Skeletal muscle tissue (tissue), 4 donors: ENCODE measurements around the gene RIPOR1. TPM values are rescaled to one million over a fixed set of nuclear protein-coding genes. Genes with fewer than 3 reads are reported as not detected.
"Not testable (repeated sequence)": the region's sequence is repeated elsewhere in the genome, so short reads cannot be mapped to it uniquely, and the experiment has no call there.

Source experiments
- H3K27ac ChIP-seq: one replicate; pipeline ENCODE4 v1.7.0; 2013; ENCODE audit warnings: mild to moderate bottlenecking, low read depth, low read length, inconsistent platforms
- H3K27me3 ChIP-seq, 3 donors: one replicate each; pipeline ENCODE4 v1.7.0; 2013; ENCODE audit warnings: low read length in 3 of 3; ENCODE audit not compliant: control insufficient read depth in 3 of 3, insufficient read depth in 3 of 3
- H3K36me3 ChIP-seq, 3 donors: one replicate each; pipeline ENCODE4 v1.7.0; 2013; ENCODE audit warnings: low read length in 3 of 3; ENCODE audit not compliant: control insufficient read depth in 3 of 3, insufficient read depth in 3 of 3
- H3K4me1 ChIP-seq, 3 donors: one replicate each; pipeline ENCODE4 v1.7.0; 2013; ENCODE audit warnings: low read length in 3 of 3, mild to moderate bottlenecking in 3 of 3; ENCODE audit not compliant: control insufficient read depth in 3 of 3, insufficient read depth in 3 of 3
- H3K4me3 ChIP-seq, 3 donors: one replicate each; pipeline ENCODE4 v1.7.0; 2013; ENCODE audit warnings: low read length in 3 of 3
- H3K9ac ChIP-seq, 3 donors: one replicate each; pipeline ENCODE4 v1.7.0; 2013; ENCODE audit warnings: low read length in 3 of 3, mild to moderate bottlenecking in 3 of 3, moderate library complexity in 2 of 3, low read depth in 1 of 3
- H3K9me3 ChIP-seq, 3 donors: one replicate each; pipeline ENCODE4 v1.7.0; 2013; ENCODE audit warnings: low read length in 3 of 3; ENCODE audit not compliant: control insufficient read depth in 3 of 3
- total RNA-seq: library from RNA; depleted of rRNA; stranded (reverse); fragments of >200 nt; gene quantifications from one replicate; pipeline ENCODE4 v1.2.3, GENCODE V29; 2014
- donor health status: Osteomylitis.

RIPOR1 gene
- total RNA-seq, 1 donor from 2014 or later = 30.8 TPM

GRCh38 chr16:67489401-67490083 lies 39.1 kb upstream of the RIPOR1 start:
- Histone ChIP-seq H3K4me1 (peaks cover 0 to 8% (median 2%) of the 10 kb centered on the region in 3 donors), H3K9ac (no peak overlapping the region), H3K4me3 (no peak overlapping the region), H3K9me3 (no peaks in the 10 kb centered on the region), H3K27ac (peak overlapping the region; percentile 13), H3K27me3 (no peaks in the 10 kb centered on the region), H3K36me3 (peaks cover 0 to 5% (median 2%) of the 10 kb centered on the region in 3 donors)

DNA sequence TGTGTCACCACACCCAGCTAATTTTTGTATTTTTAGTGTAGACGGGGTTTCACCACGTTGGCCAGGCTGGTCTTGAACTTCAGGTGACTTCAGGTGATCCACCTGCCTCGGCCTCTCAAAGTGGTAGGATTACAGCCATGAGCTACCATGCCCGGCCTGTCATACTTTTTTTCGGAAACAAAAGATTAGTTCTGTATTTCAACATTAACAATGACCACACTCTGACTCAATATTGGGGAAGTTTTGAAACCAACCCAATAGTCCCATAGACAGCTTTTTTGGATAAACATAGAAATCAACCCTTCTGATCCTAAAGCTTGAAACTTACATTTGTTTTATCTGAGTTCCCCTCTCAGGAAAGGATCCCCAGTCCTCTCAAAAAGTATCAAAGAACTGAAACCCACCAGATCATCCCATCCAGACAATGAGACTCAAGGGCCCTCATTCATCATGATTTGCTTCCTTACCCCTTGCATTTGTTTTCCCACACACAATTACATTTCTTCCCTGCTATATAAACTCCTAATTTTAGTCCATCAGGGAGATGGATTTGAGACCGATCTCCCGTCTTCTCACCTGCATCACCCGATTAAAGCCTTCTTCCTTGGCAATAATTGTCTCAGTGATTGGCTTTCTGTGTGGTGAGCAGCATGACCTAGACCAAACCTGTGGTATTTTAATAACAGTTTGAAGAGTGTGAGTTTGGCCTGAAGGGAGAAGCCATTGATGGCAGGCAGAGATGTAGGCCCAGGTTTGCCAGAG lies 38.1 kb upstream of the RIPOR1 start:
- Histone ChIP-seq H3K9me3 (no peaks in the 10 kb centered on the region), H3K27ac (peak overlapping the region; percentile 28), H3K36me3 (no peaks in the 10 kb centered on the region), H3K27me3 (no peaks in the 10 kb centered on the region), H3K4me1 (peaks cover 0 to 8% (median 2%) of the 10 kb centered on the region in 3 donors), H3K9ac (peak overlapping the region in 1 of 3 donors; percentile 6), H3K4me3 (no peak overlapping the region)

GRCh38 chr16:67499106-67499505 lies 29.5 kb upstream of the RIPOR1 start:
- no peaks in the 10 kb centered on the region for H3K9me3 ChIP-seq
- H3K27ac ChIP-seq = no peak overlapping the region
- peaks cover 0 to 7% (median 2%) of the 10 kb centered on the region in 3 donors for H3K4me1 ChIP-seq

GRCh38 chr16:67504031-67505021 lies 24.3 kb upstream of the RIPOR1 start:
- peak overlapping the region; percentile 19 for H3K27ac ChIP-seq
- no peaks in the 10 kb centered on the region for H3K9me3 ChIP-seq
- no peak overlapping the region for H3K4me3 ChIP-seq

More at GRCh38 chr16:67499106-67499505, 29.5 kb upstream of the RIPOR1 start:
- H3K36me3 ChIP-seq = no peaks in the 10 kb centered on the region
- no peaks in the 10 kb centered on the region for H3K27me3 ChIP-seq
- no peak overlapping the region for H3K4me3 ChIP-seq
- H3K9ac ChIP-seq = peak overlapping the region in 1 of 3 donors; percentile 3

GRCh38 chr16:67506468-67506867 lies 22.2 kb upstream of the RIPOR1 start:
- no peaks in the 10 kb centered on the region for H3K9me3 ChIP-seq
- H3K27ac ChIP-seq = no peak overlapping the region
- no peaks in the 10 kb centered on the region for H3K36me3 ChIP-seq

More at GRCh38 chr16:67504031-67505021, 24.3 kb upstream of the RIPOR1 start:
- H3K36me3 ChIP-seq = no peaks in the 10 kb centered on the region
- no peaks in the 10 kb centered on the region for H3K27me3 ChIP-seq
- H3K4me1 ChIP-seq = peaks cover 0 to 6% (median 0%) of the 10 kb centered on the region in 3 donors
- H3K9ac ChIP-seq = no peak overlapping the region

GRCh38 chr16:67509016-67509415 lies 19.6 kb upstream of the RIPOR1 start:
- Histone ChIP-seq H3K4me3 (no peak overlapping the region), H3K36me3 (no peaks in the 10 kb centered on the region), H3K4me1 (no peaks in the 10 kb centered on the region), H3K9ac (no peak overlapping the region), H3K27me3 (no peaks in the 10 kb centered on the region), H3K9me3 (no peaks in the 10 kb centered on the region), H3K27ac (no peak overlapping the region)

More at GRCh38 chr16:67506468-67506867, 22.2 kb upstream of the RIPOR1 start:
- Histone ChIP-seq H3K9ac (no peak overlapping the region), H3K4me1 (peaks cover 0 to 3% (median 0%) of the 10 kb centered on the region in 3 donors), H3K4me3 (no peak overlapping the region), H3K27me3 (no peaks in the 10 kb centered on the region)

DNA sequence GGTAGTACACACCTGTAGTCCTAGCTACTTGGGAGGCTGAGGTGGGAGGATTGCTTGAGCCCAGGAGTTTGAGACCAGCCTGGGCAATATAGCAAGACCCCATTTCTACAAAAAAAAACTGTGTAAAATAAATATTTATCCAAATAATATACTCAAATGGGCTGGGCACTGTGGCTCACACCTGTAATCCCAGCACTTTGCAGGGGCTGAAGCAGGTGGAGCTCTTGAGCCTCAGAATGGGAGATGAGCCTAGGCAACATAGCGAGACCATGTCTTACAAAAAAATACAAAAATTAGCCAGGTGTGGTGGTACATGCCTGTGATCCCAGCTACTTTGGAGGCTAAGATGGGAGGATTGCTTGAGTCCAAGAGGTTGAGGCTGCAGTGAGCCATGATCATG lies 14.7 kb upstream of the RIPOR1 start:
- not testable (repeated sequence) for H3K4me1 ChIP-seq, H3K27me3 ChIP-seq, H3K9ac ChIP-seq, H3K36me3 ChIP-seq, H3K27ac ChIP-seq, H3K9me3 ChIP-seq, H3K4me3 ChIP-seq

DNA sequence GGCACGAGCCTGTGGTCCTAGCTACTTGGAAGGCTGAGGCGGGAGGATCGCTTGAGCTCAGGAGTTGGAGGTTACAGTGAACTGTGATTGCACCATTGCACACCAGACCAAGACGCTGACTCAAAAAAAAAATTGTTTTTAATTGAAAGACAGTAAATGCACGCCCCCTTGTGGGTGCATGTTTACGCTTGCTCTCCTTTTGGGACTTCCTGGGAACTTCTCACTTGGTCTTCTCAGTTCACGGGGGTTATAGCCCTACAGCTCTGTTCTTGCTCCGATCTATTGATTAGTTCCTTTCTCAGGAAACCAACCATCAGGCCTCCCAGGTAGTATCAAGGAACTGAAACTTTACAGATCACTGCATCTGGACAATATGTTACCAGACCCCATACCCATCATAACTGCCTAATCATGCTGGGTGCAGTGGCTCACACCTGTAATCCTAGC lies 14.2 kb upstream of the RIPOR1 start:
- H3K36me3 ChIP-seq = no peaks in the 10 kb centered on the region
- no peaks in the 10 kb centered on the region for H3K9me3 ChIP-seq
- H3K27ac ChIP-seq = no peak overlapping the region
- H3K4me1 ChIP-seq = no peaks in the 10 kb centered on the region
- no peak overlapping the region for H3K9ac ChIP-seq
- no peaks in the 10 kb centered on the region for H3K27me3 ChIP-seq
- H3K4me3 ChIP-seq = no peak overlapping the region

GRCh38 chr16:67516296-67517154 lies 12.1 kb upstream of the RIPOR1 start:
- H3K36me3 ChIP-seq = no peaks in the 10 kb centered on the region
- peaks cover 3 to 8% (median 7%) of the 10 kb centered on the region in 3 donors for H3K4me1 ChIP-seq
- no peaks in the 10 kb centered on the region for H3K9me3 ChIP-seq
- H3K9ac ChIP-seq = no peak overlapping the region
- no peaks in the 10 kb centered on the region for H3K27me3 ChIP-seq
- no peak overlapping the region for H3K27ac ChIP-seq
- H3K4me3 ChIP-seq = no peak overlapping the region
